Activated T-helper 1 cell treated with anti-CD3 and anti-CD28 coated beads, Interleukin-12 subunit alpha, Interleukin-12 subunit beta, Interleukin-2, Interleukin-4 antibody, amounts not matched to agents 30 ng/mL and 10 ng/mL and 1 ng/mL, durations not matched to agents 14 hours and 24 hours and 36 hours (primary cell): Measurements from ENCODE around the gene CROT. TPM values are rescaled to one million over a fixed set of nuclear protein-coding genes. Genes with fewer than 3 reads are reported as not detected.

Experiments
- DNase-seq: peaks from one replicate; pipeline ENCODE4 v3.0.0; 2021; ENCODE audit warnings: low spot score
- H3K27ac Mint-ChIP-seq: one replicate; pipeline ENCODE4 v1.8.0; 2021; ENCODE audit warnings: mild to moderate bottlenecking, mixed read lengths
- H3K27me3 Mint-ChIP-seq: one replicate; pipeline ENCODE4 v1.8.0; 2022; ENCODE audit warnings: mild to moderate bottlenecking, moderate library complexity, mixed read lengths; ENCODE audit not compliant: insufficient read depth
- H3K36me3 Mint-ChIP-seq: one replicate; pipeline ENCODE4 v1.8.0; 2021; ENCODE audit warnings: low read depth, mixed read lengths
- H3K4me1 Mint-ChIP-seq: one replicate; pipeline ENCODE4 v1.8.0; 2021; ENCODE audit warnings: low read depth, mixed read lengths
- H3K4me3 Mint-ChIP-seq: one replicate; pipeline ENCODE4 v1.8.0; 2021; ENCODE audit warnings: mild to moderate bottlenecking, moderate library complexity, mixed read lengths
- H3K9me3 Mint-ChIP-seq: one replicate; pipeline ENCODE4 v1.8.0; 2021; ENCODE audit warnings: mixed read lengths
- intact Hi-C: fragments of 100-400 bp; cut with micrococcal nuclease; formaldehyde crosslinking; loops from one replicate; pipeline ENCODE4 v1.15.1; 2024
- total RNA-seq: library from RNA; stranded (reverse); gene quantifications from 2 replicates; pipeline ENCODE4 v1.2.3, GENCODE V29; 2022

CROT gene
- total RNA-seq, 1 donor from 2014 or later: 6.5 TPM

DNA sequence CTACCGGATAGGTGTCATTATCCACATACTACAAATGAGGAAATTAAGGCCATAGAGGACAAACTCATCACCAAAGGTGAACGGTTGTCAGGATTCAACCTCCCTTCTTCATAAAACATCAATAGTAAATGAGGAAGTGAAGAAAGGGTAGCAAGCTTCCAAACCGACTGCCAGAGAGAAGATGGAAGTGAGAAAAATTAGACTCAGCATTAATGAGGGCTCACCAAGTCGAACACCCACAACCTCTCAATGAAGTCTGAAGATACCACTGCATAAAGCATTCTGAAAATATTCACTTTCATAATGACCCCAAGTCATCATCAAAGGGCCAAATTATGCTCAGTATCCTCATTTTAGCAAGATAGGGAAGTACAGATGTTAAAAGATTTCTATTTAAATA lies 100.4 kb downstream of the CROT start:
- H3K27ac Mint-ChIP-seq: no peak overlapping the region
- no peak overlapping the region for H3K4me3 Mint-ChIP-seq
- H3K36me3 Mint-ChIP-seq: no peaks in the 10 kb centered on the region
- peaks cover 15% of the 10 kb centered on the region for H3K27me3 Mint-ChIP-seq
- no peak for DNase-seq
- intact Hi-C loops: no loop called here
- H3K4me1 Mint-ChIP-seq: no peaks in the 10 kb centered on the region
- no peaks in the 10 kb centered on the region for H3K9me3 Mint-ChIP-seq

GRCh38 chr7:87447116-87447635 lies 101.7 kb downstream of the CROT start:
- H3K4me1 Mint-ChIP-seq: no peaks in the 10 kb centered on the region
- no peaks in the 10 kb centered on the region for H3K9me3 Mint-ChIP-seq
- no peaks in the 10 kb centered on the region for H3K36me3 Mint-ChIP-seq
- no peak for DNase-seq
- H3K27ac Mint-ChIP-seq: no peak overlapping the region
- intact Hi-C loops: no loop called here
- H3K4me3 Mint-ChIP-seq: no peak overlapping the region
- peaks cover 15% of the 10 kb centered on the region for H3K27me3 Mint-ChIP-seq

GRCh38 chr7:87448388-87448787 lies 102.9 kb downstream of the CROT start:
- intact Hi-C loops: no loop called here
- H3K36me3 Mint-ChIP-seq: no peaks in the 10 kb centered on the region
- no peak for DNase-seq
- no peaks in the 10 kb centered on the region for H3K9me3 Mint-ChIP-seq
- no peak overlapping the region for H3K27ac Mint-ChIP-seq
- H3K27me3 Mint-ChIP-seq: peaks cover 17% of the 10 kb centered on the region
- no peaks in the 10 kb centered on the region for H3K4me1 Mint-ChIP-seq
- H3K4me3 Mint-ChIP-seq: no peak overlapping the region

Other genes starting within 250 kb of the CROT start
- 103 and 116 TPM in 2 replicates for gene DMTF1, start 193.2 kb upstream of the CROT start, total RNA-seq
- 49.2 and 50.5 TPM in 2 replicates for gene TMEM243, start 125.9 kb upstream of the CROT start, total RNA-seq
- gene ABCB4, start 130.0 kb downstream of the CROT start, total RNA-seq: not detected in 2 replicates